GM18511 (cell line): ENCODE data around the gene TTC28.

ENCODE experiments used
- ATAC-seq: cut with Tn5 transposase; IDR thresholded peaks from one replicate; pipeline ENCODE4 v1.9.1; 2021; ENCODE audit warnings: mild to moderate bottlenecking, moderate library complexity; ENCODE audit not compliant: unreplicated experiment

The TTC28 gene

GRCh38 chr22:28449041-28449440, 230.6 kb downstream of the TTC28 start:
- ATAC-seq = no peak

GRCh38 chr22:28448625-28449024, 231.0 kb downstream of the TTC28 start:
- no peak for ATAC-seq

GRCh38 chr22:28444659-28445058, 235.0 kb downstream of the TTC28 start:
- ATAC-seq = no peak

GRCh38 chr22:28443526-28443876, 236.1 kb downstream of the TTC28 start:
- ATAC-seq = no peak

- ATAC-seq = no peak
Measured at GRCh38 chr22:28442711-28443525, 236.7 kb downstream of the TTC28 start.

- ATAC-seq = peak; percentile 56
Measured at GRCh38 chr22:28442264-28442710, 237.4 kb downstream of the TTC28 start.

- ATAC-seq = no peak
Measured at GRCh38 chr22:28441720-28442263, 237.8 kb downstream of the TTC28 start.

- ATAC-seq = no peak
Measured at GRCh38 chr22:28440592-28441390, 238.8 kb downstream of the TTC28 start.

- ATAC-seq = no peak
Measured at GRCh38 chr22:28438183-28438768, 241.4 kb downstream of the TTC28 start.

GRCh38 chr22:28435982-28436381, 243.7 kb downstream of the TTC28 start:
- no peak for ATAC-seq

GRCh38 chr22:28435140-28435768, 244.4 kb downstream of the TTC28 start:
- ATAC-seq = no peak

- ATAC-seq = no peak
Measured at GRCh38 chr22:28430466-28431025, 249.1 kb downstream of the TTC28 start.

- ATAC-seq = no peak
Measured at GRCh38 chr22:28429711-28430110, 249.9 kb downstream of the TTC28 start.

- no peak for ATAC-seq
Measured at GRCh38 chr22:28428271-28428670, 251.4 kb downstream of the TTC28 start.

GRCh38 chr22:28426346-28427132, 253.1 kb downstream of the TTC28 start:
- no peak for ATAC-seq

- ATAC-seq = no peak
Measured at GRCh38 chr22:28425211-28425610, 254.4 kb downstream of the TTC28 start.

GRCh38 chr22:28424427-28425080, 255.1 kb downstream of the TTC28 start:
- no peak for ATAC-seq

GRCh38 chr22:28419919-28420318, 259.7 kb downstream of the TTC28 start:
- ATAC-seq = no peak

- ATAC-seq = no peak
Measured at GRCh38 chr22:28418008-28418407, 261.6 kb downstream of the TTC28 start.
